ENCODE results near the gene ASTN2.

Gene ASTN2

GRCh38 chr9:117081641-117082317 is 333.1 kb downstream of the ASTN2 start:
- H3K4me3 ChIP-seq (ENCODE audit: low read depth, low read length): no peak overlapping the region
- DNase-seq (ENCODE audit: low read depth): no peak

DNA sequence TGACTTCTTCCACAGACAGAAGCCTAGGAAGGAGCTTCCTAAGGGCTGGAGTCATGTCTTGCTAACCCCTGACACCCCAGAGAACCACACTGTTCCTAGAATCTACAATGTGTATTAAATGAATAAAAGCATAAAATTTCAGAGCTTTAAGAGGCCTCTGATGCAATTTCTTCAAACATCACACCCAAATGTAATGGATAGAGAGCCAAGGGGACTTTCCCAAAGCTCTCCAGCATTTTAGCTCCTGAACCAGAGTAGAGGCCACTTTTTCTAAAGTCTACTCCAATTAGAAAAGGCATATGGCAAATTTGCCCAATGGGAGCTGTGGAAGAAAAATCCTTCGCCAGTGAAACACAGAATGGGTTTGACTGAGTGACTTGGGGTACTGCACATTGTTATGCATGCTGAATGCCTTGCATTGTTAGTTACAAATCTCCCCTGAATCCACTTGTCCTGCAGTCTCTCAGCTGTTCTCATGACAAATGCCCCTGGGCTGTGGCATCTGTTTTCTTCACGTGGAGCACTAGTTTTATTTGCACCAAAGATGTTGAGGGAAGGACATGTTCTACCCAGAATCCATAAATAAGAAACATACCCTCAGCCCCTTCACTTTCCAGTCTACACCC is 334.0 kb downstream of the ASTN2 start:
- H3K4me3 ChIP-seq (ENCODE audit: low read depth, low read length): no peak overlapping the region
- no peak for DNase-seq (ENCODE audit: low read depth)
- TF ChIP-seq MYC (IDR thresholded peaks at IDR 0.05; ENCODE audit: low read depth, low read length) (no peak), POLR2A (IDR thresholded peaks at IDR 0.05; ENCODE audit: extremely low read depth, insufficient read length) (no peak), CTCF (IDR thresholded peaks at IDR 0.05; ENCODE audit: low read depth, low read length) (no peak), MAX (IDR thresholded peaks at IDR 0.05; ENCODE audit: low read depth, low read length) (no peak)

More at GRCh38 chr9:117081641-117082317, 333.1 kb downstream of the ASTN2 start:
- no peak for TF ChIP-seq POLR2A (IDR thresholded peaks at IDR 0.05; ENCODE audit: extremely low read depth, insufficient read length)
- no peak for TF ChIP-seq MAX (IDR thresholded peaks at IDR 0.05; ENCODE audit: low read depth, low read length)
- TF ChIP-seq MYC (IDR thresholded peaks at IDR 0.05; ENCODE audit: low read depth, low read length): no peak
- no peak for TF ChIP-seq CTCF (IDR thresholded peaks at IDR 0.05; ENCODE audit: low read depth, low read length)

DNA sequence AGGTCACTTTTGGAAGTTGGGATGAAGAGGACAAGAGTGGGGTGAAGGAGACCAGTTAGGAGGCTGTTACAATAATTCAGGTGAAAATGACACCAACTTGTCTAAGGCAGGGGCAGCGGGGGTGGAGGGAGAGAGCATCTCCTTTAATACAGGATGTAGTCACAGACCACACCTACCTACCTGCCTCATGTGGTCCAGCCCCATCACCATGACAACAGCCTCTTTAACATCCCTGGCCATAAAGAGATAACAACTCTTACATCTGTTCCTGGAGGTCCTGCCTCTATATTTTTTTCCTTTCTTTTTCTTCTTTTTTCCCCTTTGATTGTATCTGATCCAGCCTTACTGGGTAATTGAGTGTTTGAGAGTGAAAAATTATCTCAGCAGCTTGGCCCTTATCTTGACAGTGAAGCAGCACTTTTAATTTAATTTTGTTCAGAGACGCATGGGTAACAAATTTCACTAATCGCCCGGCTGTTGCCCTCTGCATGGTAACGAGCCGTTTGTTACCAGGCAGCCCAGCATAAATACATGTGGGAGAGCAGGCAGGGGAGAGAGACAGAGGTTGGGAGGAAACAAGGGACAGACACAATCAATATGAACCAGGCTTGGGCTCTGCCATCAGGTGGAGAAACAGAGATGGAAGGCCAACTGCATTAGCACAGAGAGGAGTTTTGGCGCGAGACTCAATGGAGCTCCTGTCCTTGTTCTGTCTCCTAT is 338.1 kb downstream of the ASTN2 start:
- DNase-seq (ENCODE audit: low read depth): no peak
- H3K4me3 ChIP-seq (ENCODE audit: low read depth, low read length): no peak overlapping the region
- TF ChIP-seq CTCF (IDR thresholded peaks at IDR 0.05; ENCODE audit: low read depth, low read length): no peak
- no peak for TF ChIP-seq MAX (IDR thresholded peaks at IDR 0.05; ENCODE audit: low read depth, low read length)
- TF ChIP-seq POLR2A (IDR thresholded peaks at IDR 0.05; ENCODE audit: extremely low read depth, insufficient read length): no peak
- no peak for TF ChIP-seq MYC (IDR thresholded peaks at IDR 0.05; ENCODE audit: low read depth, low read length)

- no peak overlapping the region for H3K4me3 ChIP-seq (ENCODE audit: low read depth, low read length)
- DNase-seq (ENCODE audit: low read depth): no peak
- no peak for TF ChIP-seq POLR2A (IDR thresholded peaks at IDR 0.05; ENCODE audit: extremely low read depth, insufficient read length)
- no peak for TF ChIP-seq CTCF (IDR thresholded peaks at IDR 0.05; ENCODE audit: low read depth, low read length)
- TF ChIP-seq MAX (IDR thresholded peaks at IDR 0.05; ENCODE audit: low read depth, low read length): no peak
- TF ChIP-seq MYC (IDR thresholded peaks at IDR 0.05; ENCODE audit: low read depth, low read length): no peak
Measured at GRCh38 chr9:117075636-117076035, 339.2 kb downstream of the ASTN2 start.

DNA sequence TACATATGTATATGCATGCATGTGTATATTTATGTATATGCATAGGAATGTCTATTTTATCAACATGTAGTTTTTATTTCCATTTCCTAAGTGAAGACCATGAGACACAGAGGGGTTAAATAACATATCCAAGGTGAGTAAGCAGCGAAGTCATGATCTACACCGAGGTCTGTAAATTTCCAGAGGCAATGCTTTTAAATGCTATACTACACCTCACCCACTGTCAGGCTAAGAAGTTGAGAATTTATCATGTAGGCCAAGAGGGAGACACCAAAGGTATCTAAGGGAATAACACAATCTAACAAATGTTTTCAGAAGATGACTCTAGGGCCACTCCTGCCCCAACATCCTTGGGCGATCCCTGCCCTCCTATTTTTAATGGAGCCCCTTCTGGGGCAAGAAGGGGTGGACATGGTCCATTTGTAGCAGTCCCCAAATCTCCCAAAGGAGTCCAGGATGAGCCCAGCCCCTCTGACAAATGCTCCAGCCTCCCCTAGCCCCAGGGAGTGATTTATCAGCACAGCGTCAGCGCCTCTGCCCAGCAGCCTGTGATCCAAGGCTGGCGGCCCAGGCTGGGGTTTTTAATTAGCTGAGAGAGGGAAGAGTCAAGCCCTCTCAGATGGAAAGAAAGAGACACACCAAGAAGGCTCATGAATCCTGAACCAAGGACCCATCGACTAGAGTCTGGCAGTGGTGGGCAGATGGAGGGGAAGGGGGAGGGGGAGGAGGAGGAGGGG is 339.9 kb downstream of the ASTN2 start:
- H3K4me3 ChIP-seq (ENCODE audit: low read depth, low read length): no peak overlapping the region
- TF ChIP-seq CTCF (IDR thresholded peaks at IDR 0.05; ENCODE audit: low read depth, low read length) (no peak), MAX (IDR thresholded peaks at IDR 0.05; ENCODE audit: low read depth, low read length) (no peak), POLR2A (IDR thresholded peaks at IDR 0.05; ENCODE audit: extremely low read depth, insufficient read length) (no peak), MYC (IDR thresholded peaks at IDR 0.05; ENCODE audit: low read depth, low read length) (no peak)
- DNase-seq (ENCODE audit: low read depth): no peak
